H1 (cell line): ENCODE measurements around the gene DVL1. TPM values are rescaled to one million over a fixed set of nuclear protein-coding genes. Genes with fewer than 3 reads are reported as not detected.

Experiments used
- CTCF ChIA-PET: fragments of 300-600 bp; sonication (Branson Sonifier 250); formaldehyde crosslinking; loops from one replicate; lab custom pipeline; 2021; ENCODE audit not compliant: partially characterized antibody; lab: Charles Lee
- POLR2A ChIA-PET: fragments of 300-600 bp; sonication (Branson Sonifier 250); formaldehyde crosslinking; loops from one replicate; lab custom pipeline; 2021; ENCODE audit warnings: inconsistent platforms; ENCODE audit not compliant: partially characterized antibody; lab: Charles Lee
- DNase-seq, 2 experiments: peaks; one replicate each; pipeline versions ENCODE4 v3.0.0 to v3.0.0-alpha.2; 2010 to 2022; ENCODE audit warnings: low spot score in 2 of 2, low read depth in 1 of 2, mixed read lengths in 1 of 2
- FAIRE-seq: peaks from 2 replicates; lab custom pipeline; 2011; peaks lifted over from hg19 to GRCh38; lab: Jason Lieb, UNC
- H2AFZ ChIP-seq: 2 replicates; pipeline ENCODE4 v1.8.1; 2012; ENCODE audit warnings: low read length, inconsistent platforms
- H2AK5ac ChIP-seq: 2 replicates; pipeline ENCODE4 v1.6.1; 2013; ENCODE audit warnings: low read depth, low read length
- H2BK120ac ChIP-seq: replicated peaks from 2 replicates; pipeline ENCODE3; 2013; ENCODE audit warnings: low read depth, low read length, inconsistent platforms
- H2BK12ac ChIP-seq: 2 replicates; pipeline ENCODE4 v1.6.1; 2013; ENCODE audit warnings: low read depth, low read length
- H2BK15ac ChIP-seq: 2 replicates; pipeline ENCODE4 v1.6.1; 2013; ENCODE audit warnings: low read length
- H2BK20ac ChIP-seq: 2 replicates; pipeline ENCODE4 v1.6.1; 2013; ENCODE audit warnings: low read length
- H2BK5ac ChIP-seq: 2 replicates; pipeline ENCODE4 v1.6.1; 2013; ENCODE audit warnings: low read depth, low read length
- H3K14ac ChIP-seq: 2 replicates; pipeline ENCODE4 v1.6.1; 2013; ENCODE audit warnings: inconsistent platforms; ENCODE audit not compliant: insufficient read length
- H3K18ac ChIP-seq: 2 replicates; pipeline ENCODE4 v1.6.1; 2013; ENCODE audit warnings: low read length; ENCODE audit errors: extremely low read depth
- H3K23ac ChIP-seq: 2 replicates; pipeline ENCODE4 v1.6.1; 2013; ENCODE audit warnings: inconsistent platforms; ENCODE audit not compliant: insufficient read length
- H3K23me2 ChIP-seq: 2 replicates; pipeline ENCODE4 v1.6.1; 2013; ENCODE audit warnings: low read depth, low read length
- H3K27ac ChIP-seq: 2 replicates; pipeline ENCODE4 v1.6.1; 2011; ENCODE audit warnings: low read depth, low read length, inconsistent platforms
- H3K27me3 ChIP-seq, 4 experiments: replicated peaks in 1 of 4; 1 replicate in 1 of 4; 2 replicates in 3 of 4; pipeline versions ENCODE4 v1.6.1 to v1.8.1; 2011 to 2013; ENCODE audit warnings: low read length in 3 of 4, mild to moderate bottlenecking in 3 of 4, inconsistent platforms in 2 of 4, mixed read lengths in 2 of 4, moderate library complexity in 1 of 4; ENCODE audit not compliant: control insufficient read depth in 3 of 4, insufficient read depth in 3 of 4; ENCODE audit errors: extremely low read depth in 1 of 4
- H3K36me3 ChIP-seq, 4 experiments: 2 replicates each; pipeline versions ENCODE4 v1.6.1 to v1.8.1; 2011 to 2013; ENCODE audit warnings: mild to moderate bottlenecking in 4 of 4, low read length in 3 of 4, moderate library complexity in 2 of 4, control low read depth in 1 of 4, inconsistent platforms in 1 of 4; ENCODE audit not compliant: insufficient read depth in 4 of 4, control insufficient read depth in 2 of 4
- H3K4ac ChIP-seq: replicated peaks from 2 replicates; pipeline ENCODE3; 2013; ENCODE audit warnings: low read length, low read depth, mixed read lengths, inconsistent platforms; ENCODE audit not compliant: insufficient read length
- H3K4me1 ChIP-seq, 4 experiments: replicated peaks in 1 of 4; 1 replicate in 1 of 4; 2 replicates in 3 of 4; pipeline versions ENCODE4 v1.6.1 to v1.8.1; 2011 to 2013; ENCODE audit warnings: low read length in 3 of 4, inconsistent platforms in 2 of 4, mixed read lengths in 1 of 4; ENCODE audit not compliant: insufficient read depth in 4 of 4, control insufficient read depth in 3 of 4
- H3K4me2 ChIP-seq, 2 experiments: 2 replicates each; pipeline versions ENCODE4 v1.6.1 to v1.8.1; 2011 to 2013; ENCODE audit warnings: low read depth in 2 of 2, low read length in 2 of 2, control low read depth in 1 of 2, inconsistent platforms in 1 of 2, mild to moderate bottlenecking in 1 of 2; ENCODE audit not compliant: insufficient read depth in 1 of 2
- H3K4me3 ChIP-seq, 4 experiments: fragments of 200-600, 300-600 bp in 1 of 4; sonication (generic), shearing (Covaris generic), sonication (Bioruptor Twin) in 1 of 4; 2 replicates each; pipeline versions ENCODE4 v1.5.1 to v1.8.1; 2011 to 2016; ENCODE audit warnings: low read length in 4 of 4, low read depth in 3 of 4, control low read depth in 2 of 4, inconsistent platforms in 2 of 4, mild to moderate bottlenecking in 2 of 4, mixed read lengths in 1 of 4, moderate library complexity in 1 of 4; ENCODE audit not compliant: insufficient read depth in 2 of 4; ENCODE audit errors: extremely low read depth in 1 of 4
- H3K56ac ChIP-seq: replicated peaks from 2 replicates; pipeline ENCODE3; 2013; ENCODE audit warnings: low read depth, mild to moderate bottlenecking, mixed read lengths, low read length, inconsistent platforms; ENCODE audit not compliant: insufficient read length
- H3K79me1 ChIP-seq: 2 replicates; pipeline ENCODE4 v1.6.1; 2013; ENCODE audit warnings: low read depth, low read length, control low read depth
- H3K79me2 ChIP-seq, 2 experiments: 2 replicates each; pipeline versions ENCODE4 v1.6.1 to v1.8.1; 2012 to 2013; ENCODE audit warnings: low read length in 2 of 2, mild to moderate bottlenecking in 2 of 2, inconsistent platforms in 1 of 2; ENCODE audit not compliant: insufficient read depth in 2 of 2, control insufficient read depth in 1 of 2
- H3K9ac ChIP-seq, 4 experiments: replicated peaks in 1 of 4; 1 replicate in 1 of 4; 2 replicates in 3 of 4; pipeline versions ENCODE4 v1.6.1 to v1.8.1; 2011 to 2013; ENCODE audit warnings: low read depth in 3 of 4, low read length in 3 of 4, control low read depth in 2 of 4, mild to moderate bottlenecking in 2 of 4, moderate library complexity in 2 of 4, inconsistent platforms in 1 of 4; ENCODE audit errors: extremely low read depth in 1 of 4
- H3K9me3 ChIP-seq, 2 experiments: 2 replicates each; pipeline versions ENCODE4 v1.6.1 to v1.8.1; 2012 to 2013; ENCODE audit warnings: mild to moderate bottlenecking in 2 of 2, moderate library complexity in 2 of 2, control low read depth in 1 of 2, inconsistent platforms in 1 of 2, low read depth in 1 of 2, low read length in 1 of 2, mixed read lengths in 1 of 2; ENCODE audit not compliant: insufficient read depth in 2 of 2
- H4K20me1 ChIP-seq, 2 experiments: replicated peaks in 1 of 2; 2 replicates each; pipeline versions ENCODE3 to v1.8.1; 2011 to 2013; ENCODE audit warnings: inconsistent platforms in 2 of 2, low read length in 2 of 2, mild to moderate bottlenecking in 1 of 2; ENCODE audit not compliant: insufficient read depth in 2 of 2, control insufficient read depth in 1 of 2
- H4K5ac ChIP-seq: 2 replicates; pipeline ENCODE4 v1.6.1; 2013; ENCODE audit warnings: low read length, low read depth, mixed read lengths, inconsistent platforms; ENCODE audit not compliant: insufficient read length
- H4K8ac ChIP-seq: 2 replicates; pipeline ENCODE4 v1.8.0; 2013; ENCODE audit warnings: mild to moderate bottlenecking, moderate library complexity, low read length, inconsistent platforms; ENCODE audit not compliant: insufficient read depth; ENCODE audit errors: extremely low read depth
- H4K91ac ChIP-seq: replicated peaks from 2 replicates; pipeline ENCODE3; 2013; ENCODE audit warnings: low read length, mixed read lengths, inconsistent platforms; ENCODE audit not compliant: insufficient read length
- BACH1 ChIP-seq: IDR thresholded peaks from 2 replicates; pipeline ENCODE4 v1.6.1; 2012; ENCODE audit warnings: low read length, improper control_type of control experiment
- CHD1 ChIP-seq: IDR thresholded peaks from 2 replicates; pipeline ENCODE4 v1.6.1; 2012; ENCODE audit warnings: low read depth, low read length, improper control_type of control experiment
- EGR1 ChIP-seq: IDR thresholded peaks from 2 replicates; pipeline ENCODE4 v1.6.1; 2011; ENCODE audit warnings: low read depth, low read length, borderline replicate concordance
- EP300 ChIP-seq, 2 experiments: IDR thresholded peaks; 1 replicate in 1 of 2; 2 replicates in 1 of 2; pipeline ENCODE4 v1.6.1; 2011 to 2012; ENCODE audit warnings: low read depth in 2 of 2, low read length in 2 of 2, mild to moderate bottlenecking in 2 of 2, borderline replicate concordance in 1 of 2, inconsistent platforms in 1 of 2, moderate library complexity in 1 of 2
- GTF2F1 ChIP-seq: IDR thresholded peaks from 2 replicates; pipeline ENCODE4 v1.6.1; 2012; ENCODE audit warnings: low read depth, low read length, improper control_type of control experiment, borderline replicate concordance
- NRF1 ChIP-seq: IDR thresholded peaks from 2 replicates; pipeline ENCODE4 v1.6.1; 2011; ENCODE audit warnings: mild to moderate bottlenecking, low read depth, low read length, improper control_type of control experiment
- POLR2A ChIP-seq, 2 experiments: IDR thresholded peaks; 1 replicate in 1 of 2; 2 replicates in 1 of 2; pipeline ENCODE4 v1.6.1; 2011; ENCODE audit warnings: low read depth in 2 of 2, low read length in 2 of 2, mild to moderate bottlenecking in 2 of 2; ENCODE audit errors: control extremely low read depth in 1 of 2
- POU5F1 ChIP-seq: IDR thresholded peaks from 2 replicates; pipeline ENCODE4 v1.6.1; 2011; ENCODE audit warnings: low read depth, mild to moderate bottlenecking, low read length, moderate library complexity
- SAP30 ChIP-seq: fragments of 300-600 bp; sonication (generic); IDR thresholded peaks from 2 replicates; pipeline ENCODE4 v1.7.1; 2012; ENCODE audit warnings: low read length, moderate library complexity, mild to moderate bottlenecking, inconsistent platforms; ENCODE audit not compliant: insufficient read depth, insufficient replicate concordance
- SIX5 ChIP-seq: IDR thresholded peaks from 2 replicates; pipeline ENCODE4 v1.6.1; 2011; ENCODE audit warnings: mild to moderate bottlenecking, low read depth, low read length
- SP4 ChIP-seq: IDR thresholded peaks from 2 replicates; pipeline ENCODE4 v1.6.1; 2012; ENCODE audit warnings: low read length, inconsistent platforms
- SRF ChIP-seq: IDR thresholded peaks from 2 replicates; pipeline ENCODE4 v1.6.1; 2011; ENCODE audit warnings: mild to moderate bottlenecking, low read depth, low read length, moderate library complexity
- TAF7 ChIP-seq: optimal IDR thresholded peaks from 2 replicates; pipeline ENCODE3; 2011; ENCODE audit warnings: low read depth, mild to moderate bottlenecking, inconsistent platforms, low read length, moderate library complexity, borderline replicate concordance
- WGBS, 2 experiments: shearing (Covaris generic) in 1 of 2; methylation state at CpG; one replicate each; pipeline versions ENCODE4 v1.1.6 to v1.1.7; 2013 to 2015; ENCODE audit warnings: low lambda C conversion rate in 2 of 2, mixed read lengths in 2 of 2, inconsistent platforms in 1 of 2, low coverage in 1 of 2, missing lambda C conversion rate in 1 of 2; ENCODE audit not compliant: insufficient replicate concordance in 2 of 2, insufficient coverage in 1 of 2, insufficient read length in 1 of 2; ENCODE audit errors: extremely low coverage in 1 of 2, missing lambda C conversion rate in 1 of 2; 5-methylcytosine and 5-hydroxymethylcytosine counted together
- polyA plus RNA-seq, 7 experiments: library from polyadenylated mRNA; depleted of rRNA in 3 of 7; stranded (reverse) in 5 of 7; unstranded in 2 of 7; fragments of >200 nt in 5 of 7; fragments of 200-250 nt in 2 of 7; gene quantifications; 1 replicate in 5 of 7; 2 replicates in 1 of 7; 4 replicates in 1 of 7; pipeline versions ENCODE4 v1.2.1 to v1.2.3, GENCODE V29; 2011 to 2013; ENCODE audit warnings: missing spikeins in 2 of 7, mixed read lengths in 2 of 7
- total RNA-seq: library from RNA; stranded (reverse); fragmentation: NEBNext Ultra II Directional; extraction: Animal tissue kit (Norgen Biotek cat#: 25700); gene quantifications from 2 replicates; pipeline ENCODE4 v1.2.1, GENCODE V29; 2021

The DVL1 gene
- total and polyA plus RNA-seq, 2 of the 8 experiments (the other 6 are each of a cell fraction or from before 2014, with no cell fraction given), result 39.4 to 58.9 TPM

GRCh38 chr1:1285611-1286311 lies 63.5 kb downstream of the DVL1 start:
- POLR2A ChIA-PET, result interaction anchor here (0.9 to 2.6 kb wide), 3 partner anchors 11 to 44 kb away, joined by 3 to 12 read pairs (median 4); partner anchors contain the start of gene UBE2J2
- Histone ChIP-seq H2BK20ac (no peak overlapping the region), H2BK12ac (no peak overlapping the region), H4K5ac (no peak overlapping the region), H2BK120ac (no peak overlapping the region), H4K91ac (peak overlapping the region; percentile 65), H3K4me2 (no peak overlapping the region), H3K27me3 (no peaks in the 10 kb centered on the region), H4K8ac (peak overlapping the region; percentile 79), H3K36me3 (no peaks in the 10 kb centered on the region), H2BK5ac (no peak overlapping the region), H3K14ac (no peak overlapping the region), H3K4me3 (no peak overlapping the region), H4K20me1 (no peaks in the 10 kb centered on the region), H3K4me1 (peaks cover 0 to 2% (median under 1%) of the 10 kb centered on the region in 4 experiments; a peak in 1 of 7 replicates), H3K23ac (no peak overlapping the region), H3K79me2 (no peaks in the 10 kb centered on the region), H2BK15ac (peak overlapping the region; percentile 46; the same call in 1 of the 2 replicates), H3K18ac (no peak overlapping the region), H3K9ac (no peak overlapping the region), H3K9me3 (peaks cover 0 to 2% of the 10 kb centered on the region in 2 experiments; a peak in 1 of 4 replicates), H3K79me1 (no peaks in the 10 kb centered on the region), H2AK5ac (no peak overlapping the region), H3K23me2 (no peaks in the 10 kb centered on the region), H2AFZ (no peak overlapping the region), H3K27ac (no peak overlapping the region; the same call in 1 of the 2 replicates), H3K56ac (no peak overlapping the region), H3K4ac (no peak overlapping the region)
- FAIRE-seq (no peak), DNase-seq (no peak)
- WGBS, 2 experiments, result 88% methylated on average over 35 of the region's 37 CpGs; no CpG with 5 or more reads in 1 of the 2 experiments
- CTCF ChIA-PET, result interaction anchor here (1.0 to 1.8 kb wide), 9 partner anchors 9 to 163 kb away, joined by 3 to 5 read pairs (median 4); no protein-coding TSS in a partner anchor
- TF ChIP-seq EGR1 (no peak), BACH1 (no peak), POLR2A (IDR thresholded peaks at IDR 0.05; ENCODE audit: control extremely low read depth in 1 of 2, low read depth in 2 of 2, low read length in 2 of 2) (no peak), TAF7 (no peak), NRF1 (no peak), SP4 (no peak), POU5F1 (no peak), SRF (no peak), EP300 (IDR thresholded peaks at IDR 0.05; ENCODE audit: borderline replicate concordance in 1 of 2, low read depth in 2 of 2, low read length in 2 of 2) (no peak), SAP30 (no peak), GTF2F1 (no peak), SIX5 (no peak), CHD1 (no peak)
